RWPE2 (cell line): ENCODE data around the gene P2RX5.
A peak's percentile ranks its signal among the peaks of the same experiment; 100 is the strongest.

Experiments
- ATAC-seq: fragments of 200-7000 bp; cut with Tn5 transposase; 3 replicates; pipeline ENCODE4 v1.9.1; 2021; ENCODE audit warnings: low read depth
- DNase-seq: peaks from one replicate; pipeline ENCODE4 v3.0.0-alpha.2; 2020; ENCODE audit warnings: low spot score
- H3K27ac ChIP-seq: fragments of 450-650 bp; 2 replicates; pipeline ENCODE4 v1.5.1; 2017; ENCODE audit warnings: mild to moderate bottlenecking; ENCODE audit not compliant: poor library complexity, severe bottlenecking
- H3K27me3 ChIP-seq: fragments of 250-450 bp; sonication (Bioruptor Pico); 2 replicates; pipeline ENCODE4 v1.5.1; 2021; ENCODE audit warnings: mild to moderate bottlenecking, moderate library complexity; ENCODE audit not compliant: insufficient read depth, poor library complexity, severe bottlenecking
- H3K36me3 ChIP-seq: fragments of 250-450 bp; sonication (Bioruptor Pico); 2 replicates; pipeline ENCODE4 v1.5.1; 2020; ENCODE audit warnings: low read depth, mild to moderate bottlenecking, moderate library complexity
- H3K4me1 ChIP-seq: fragments of 250-450 bp; sonication (Bioruptor Pico); 2 replicates; pipeline ENCODE4 v1.5.1; 2021; ENCODE audit warnings: mild to moderate bottlenecking, moderate library complexity; ENCODE audit not compliant: insufficient read depth, poor library complexity, severe bottlenecking
- H3K4me3 ChIP-seq: fragments of 250-450 bp; sonication (Bioruptor Pico); 2 replicates; pipeline ENCODE4 v1.5.1; 2021; ENCODE audit warnings: mild to moderate bottlenecking, moderate library complexity; ENCODE audit not compliant: severe bottlenecking
- H3K9me3 ChIP-seq: fragments of 250-450 bp; sonication (Bioruptor Pico); 2 replicates; pipeline ENCODE4 v1.5.1; 2021; ENCODE audit warnings: mild to moderate bottlenecking, moderate library complexity; ENCODE audit not compliant: severe bottlenecking
- TF ChIP-seq, protein P1 (sequence below): fragments of 450-650 bp; IDR thresholded peaks from one replicate; pipeline ENCODE4 v1.5.1; 2017; ENCODE audit warnings: mild to moderate bottlenecking, moderate library complexity; ENCODE audit not compliant: poor library complexity, severe bottlenecking

P2RX5 gene

DNA sequence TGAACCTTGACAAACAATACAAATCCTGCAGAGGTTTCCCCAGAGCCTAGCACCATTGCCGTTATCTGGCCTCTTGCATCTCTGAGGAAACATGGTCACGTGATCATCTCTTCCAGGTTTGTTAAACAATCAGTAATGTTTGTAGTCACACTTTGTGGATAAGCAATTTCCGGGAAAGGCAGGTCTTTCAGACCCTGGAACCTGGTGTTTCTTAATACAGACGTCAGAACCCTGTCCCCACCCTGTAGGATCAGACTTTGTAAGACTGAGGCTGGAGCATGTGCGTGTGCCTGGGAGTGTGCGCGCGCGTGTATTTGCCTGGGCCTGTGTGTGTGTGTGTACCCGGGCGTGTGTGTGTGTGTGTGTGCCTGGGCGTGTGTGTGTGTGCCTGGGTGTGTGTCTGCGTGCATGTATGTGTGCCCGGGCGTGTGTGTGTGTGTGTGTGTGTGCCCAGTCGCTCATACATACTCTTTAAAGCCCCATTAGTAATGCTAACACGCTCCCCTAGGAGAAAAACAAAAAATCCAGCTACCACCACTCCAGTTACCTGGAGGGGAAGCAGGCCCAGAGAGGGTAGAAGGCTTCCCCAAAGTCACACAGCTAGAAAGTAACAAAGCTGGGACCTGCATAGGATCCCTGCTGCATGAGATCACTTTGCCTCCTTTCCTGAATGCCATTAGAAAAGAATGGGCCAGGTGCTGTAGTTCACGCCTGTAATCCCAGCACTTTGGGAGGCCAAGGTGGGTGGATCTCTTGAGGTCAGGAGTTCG is 54.1 kb downstream of the P2RX5 start:
- 0 out of 2 replicates have a peak, but pooled peaks cover 3% of the 10 kb centered on the region for H3K36me3 ChIP-seq
- no peak for DNase-seq
- ATAC-seq = no peak
- no peaks in the 10 kb centered on the region for H3K27me3 ChIP-seq
- no peaks in the 10 kb centered on the region for H3K9me3 ChIP-seq
- no peak overlapping the region for H3K27ac ChIP-seq
- TF ChIP-seq, protein P1, sequence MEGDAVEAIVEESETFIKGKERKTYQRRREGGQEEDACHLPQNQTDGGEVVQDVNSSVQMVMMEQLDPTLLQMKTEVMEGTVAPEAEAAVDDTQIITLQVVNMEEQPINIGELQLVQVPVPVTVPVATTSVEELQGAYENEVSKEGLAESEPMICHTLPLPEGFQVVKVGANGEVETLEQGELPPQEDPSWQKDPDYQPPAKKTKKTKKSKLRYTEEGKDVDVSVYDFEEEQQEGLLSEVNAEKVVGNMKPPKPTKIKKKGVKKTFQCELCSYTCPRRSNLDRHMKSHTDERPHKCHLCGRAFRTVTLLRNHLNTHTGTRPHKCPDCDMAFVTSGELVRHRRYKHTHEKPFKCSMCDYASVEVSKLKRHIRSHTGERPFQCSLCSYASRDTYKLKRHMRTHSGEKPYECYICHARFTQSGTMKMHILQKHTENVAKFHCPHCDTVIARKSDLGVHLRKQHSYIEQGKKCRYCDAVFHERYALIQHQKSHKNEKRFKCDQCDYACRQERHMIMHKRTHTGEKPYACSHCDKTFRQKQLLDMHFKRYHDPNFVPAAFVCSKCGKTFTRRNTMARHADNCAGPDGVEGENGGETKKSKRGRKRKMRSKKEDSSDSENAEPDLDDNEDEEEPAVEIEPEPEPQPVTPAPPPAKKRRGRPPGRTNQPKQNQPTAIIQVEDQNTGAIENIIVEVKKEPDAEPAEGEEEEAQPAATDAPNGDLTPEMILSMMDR = no peak
- H3K4me1 ChIP-seq = no peaks in the 10 kb centered on the region
- no peak overlapping the region for H3K4me3 ChIP-seq

DNA sequence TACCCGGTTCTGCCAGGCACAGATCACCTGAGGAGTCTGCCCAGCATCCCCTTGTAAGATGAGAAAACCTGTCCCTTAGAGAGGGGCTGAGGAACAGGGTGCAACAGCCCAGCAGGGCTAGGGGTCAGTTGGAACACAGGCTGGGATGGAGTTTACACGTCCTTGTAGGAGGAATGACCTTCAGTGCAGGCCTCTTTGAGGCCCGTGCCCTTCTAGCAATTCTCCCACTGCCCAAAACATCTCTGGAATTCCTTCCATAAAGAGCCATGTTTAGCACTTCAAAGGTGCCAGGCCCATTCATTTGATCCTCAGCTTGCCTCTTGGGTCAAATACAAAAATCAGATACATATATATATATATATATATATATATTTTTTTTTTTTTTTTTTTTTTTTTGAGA is 54.9 kb downstream of the P2RX5 start:
- Histone ChIP-seq H3K4me3 (no peak overlapping the region), H3K9me3 (no peaks in the 10 kb centered on the region), H3K27ac (no peak overlapping the region), H3K27me3 (no peaks in the 10 kb centered on the region), H3K36me3 (0 out of 2 replicates have a peak, but pooled peaks cover 3% of the 10 kb centered on the region), H3K4me1 (no peaks in the 10 kb centered on the region)
- DNase-seq = no peak
- no peak for ATAC-seq
- TF ChIP-seq, protein P1 = no peak

DNA sequence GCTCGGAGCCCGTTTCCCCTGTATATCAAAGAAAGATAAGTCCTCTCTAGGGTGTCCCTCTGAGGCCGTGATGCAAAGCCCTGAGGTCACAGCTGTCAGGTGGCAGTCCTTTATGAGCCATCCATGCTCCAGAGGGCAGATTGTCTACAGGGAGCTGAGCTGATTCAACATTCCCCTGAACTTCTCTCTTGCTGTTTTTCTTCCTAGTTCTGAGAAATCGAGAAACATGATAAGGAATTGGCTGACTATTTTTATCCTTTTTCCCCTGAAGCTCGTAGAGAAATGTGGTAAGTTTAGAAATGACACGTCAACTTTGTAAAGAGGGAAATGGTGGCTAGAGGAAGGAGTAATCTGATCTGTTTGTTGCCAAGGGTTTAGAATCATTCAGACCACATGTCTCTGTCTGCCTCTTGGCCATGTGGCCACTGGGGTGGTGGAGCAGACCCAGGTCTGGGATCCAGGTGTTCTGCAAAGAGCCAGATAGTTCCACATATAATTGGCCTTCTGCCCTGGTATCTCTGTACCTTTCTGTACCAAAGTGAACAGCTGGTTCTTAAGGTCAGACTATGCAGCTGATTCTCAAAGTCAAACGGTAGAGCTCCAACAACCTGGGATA is 55.9 kb downstream of the P2RX5 start:
- H3K4me3 ChIP-seq = no peak overlapping the region
- TF ChIP-seq, protein P1 = no peak
- H3K27ac ChIP-seq = no peak overlapping the region
- no peaks in the 10 kb centered on the region for H3K27me3 ChIP-seq
- no peak for ATAC-seq
- DNase-seq = no peak
- peaks cover 4% of the 10 kb centered on the region for H3K4me1 ChIP-seq
- H3K9me3 ChIP-seq = no peaks in the 10 kb centered on the region
- 0 out of 2 replicates have a peak, but pooled peaks cover 3% of the 10 kb centered on the region for H3K36me3 ChIP-seq

- DNase-seq (no peak), ATAC-seq (peak; percentile 2; the same call in 1 of the 3 replicates)
- TF ChIP-seq, protein P1 = no peak
- Histone ChIP-seq H3K27ac (peak overlapping the region; percentile 67), H3K4me3 (peak overlapping the region; percentile 90), H3K9me3 (no peaks in the 10 kb centered on the region), H3K36me3 (0 out of 2 replicates have a peak, but pooled peaks cover 7% of the 10 kb centered on the region), H3K4me1 (peaks cover 7% of the 10 kb centered on the region), H3K27me3 (no peaks in the 10 kb centered on the region)
These were observed 59.0 kb downstream of the P2RX5 start for GRCh38 chr17:3636908-3637373.
